SIG-M5 treated with dmso at 0.1 percent for 504 hours (cell line): ENCODE measurements around the gene ALDH1A1.
"Not testable (repeated sequence)": the region's sequence is repeated elsewhere in the genome, so short reads cannot be mapped to it uniquely, and the experiment has no call there.

Source experiments
- DNase-seq: peaks from one replicate; lab custom pipeline; 2025; ENCODE audit not compliant: unreplicated experiment; lab: John Stamatoyannopoulos, UW

The ALDH1A1 gene

DNA sequence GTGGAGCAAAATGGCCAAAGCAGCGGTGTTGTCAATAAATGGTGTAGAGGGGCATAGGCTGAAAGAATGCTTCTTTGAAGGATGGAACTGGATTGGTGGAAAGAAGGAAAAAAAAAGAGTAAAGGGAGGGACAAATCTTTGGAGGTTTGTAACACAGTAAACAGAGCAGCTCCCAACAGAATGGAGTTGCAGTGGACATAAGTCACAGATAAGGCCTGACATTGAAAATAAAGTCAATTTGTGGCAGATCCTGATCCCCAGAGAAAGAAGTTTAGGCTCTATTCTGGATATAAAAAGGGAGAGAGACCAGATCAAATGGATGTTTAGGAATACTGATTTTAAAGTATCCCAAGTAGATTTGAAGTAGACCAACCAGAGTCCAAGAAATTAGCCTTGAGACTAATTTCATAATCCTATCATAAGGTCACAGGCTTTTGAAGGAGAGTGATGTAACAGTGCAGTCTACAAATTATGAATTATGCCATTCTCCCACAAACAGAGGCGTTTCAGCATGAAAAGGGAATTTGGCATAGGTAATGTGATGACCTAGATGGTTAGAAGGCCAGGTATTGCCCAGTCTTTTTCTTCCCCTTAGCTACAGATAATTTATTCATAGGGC, 8.9 kb downstream of the ALDH1A1 start:
- DNase-seq: no peak

DNA sequence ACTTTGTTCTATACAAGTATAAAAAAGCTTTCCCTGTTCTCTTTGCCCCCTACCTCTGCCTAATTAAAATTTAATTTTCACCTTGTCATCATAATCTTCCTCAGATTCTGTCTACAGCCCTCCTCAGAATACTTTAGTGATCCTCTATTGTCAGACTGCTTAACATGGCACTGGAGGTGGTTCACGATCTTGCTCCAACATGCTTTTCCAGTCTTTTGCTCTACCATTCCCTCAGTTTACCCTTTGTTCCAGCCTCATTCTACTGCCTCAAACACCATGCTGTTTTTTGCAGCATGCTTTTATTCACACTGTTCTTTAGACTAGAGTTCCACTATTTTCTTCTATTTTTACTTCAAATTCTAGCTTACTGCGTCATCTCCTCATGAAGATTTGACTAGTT, 10.4 kb downstream of the ALDH1A1 start:
- no peak for DNase-seq

DNA sequence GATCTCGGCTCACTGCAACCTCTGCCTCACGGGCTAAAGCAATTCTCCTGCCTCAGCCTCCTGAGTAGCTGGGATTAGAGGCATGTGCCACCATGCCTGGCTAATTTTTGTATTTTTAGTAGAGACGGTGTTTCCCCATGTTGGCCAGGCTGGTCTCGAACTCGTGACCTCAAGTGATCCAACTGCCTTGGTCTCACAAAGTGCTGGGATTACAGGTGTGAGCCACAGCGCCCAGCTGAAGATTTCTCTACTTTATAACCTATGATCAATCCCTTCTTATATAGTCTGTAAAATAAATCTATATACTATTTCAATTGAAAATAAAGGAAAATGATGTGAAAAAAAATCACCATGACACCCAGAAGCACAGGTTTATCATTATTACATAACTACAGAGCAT, 13.3 kb downstream of the ALDH1A1 start:
- not testable (repeated sequence) for DNase-seq

DNA sequence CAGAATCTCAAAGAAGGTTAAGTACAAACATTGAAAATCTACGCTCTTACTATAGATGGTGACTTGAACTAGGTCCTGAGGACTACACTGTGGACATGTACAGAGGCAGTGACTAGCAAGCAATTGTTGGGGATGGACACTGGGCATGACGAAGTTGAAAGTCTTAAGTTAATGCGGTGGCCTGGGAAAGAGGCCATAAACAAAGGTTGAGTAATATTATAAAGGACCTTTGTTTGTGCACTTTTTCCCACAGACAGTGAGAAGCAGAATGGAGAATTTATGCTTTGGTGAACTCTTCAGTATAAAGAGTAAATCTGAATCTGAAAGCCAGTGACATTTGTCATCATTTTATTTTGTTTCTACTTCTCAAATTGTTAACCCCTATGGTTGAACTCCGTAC, 15.3 kb downstream of the ALDH1A1 start:
- no peak for DNase-seq

DNA sequence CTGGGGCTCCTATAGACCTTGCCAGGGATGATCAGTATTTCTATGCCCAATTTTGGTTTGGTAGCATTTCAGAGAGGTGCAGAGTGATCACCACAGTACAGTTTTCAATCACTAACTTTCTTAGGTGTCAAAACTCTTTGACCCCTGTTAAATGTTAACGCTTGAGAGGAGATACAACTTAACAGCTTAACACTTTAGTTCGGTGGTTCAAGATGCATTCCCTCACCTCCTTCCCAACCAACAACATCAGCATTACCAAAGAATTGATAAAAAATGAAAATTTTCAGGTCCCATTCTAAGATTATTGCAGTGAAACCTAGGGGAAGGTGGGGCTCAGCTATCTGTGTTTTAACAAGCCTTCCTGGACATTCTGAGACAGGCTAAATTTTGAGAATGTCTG, 16.2 kb downstream of the ALDH1A1 start:
- no peak for DNase-seq

DNA sequence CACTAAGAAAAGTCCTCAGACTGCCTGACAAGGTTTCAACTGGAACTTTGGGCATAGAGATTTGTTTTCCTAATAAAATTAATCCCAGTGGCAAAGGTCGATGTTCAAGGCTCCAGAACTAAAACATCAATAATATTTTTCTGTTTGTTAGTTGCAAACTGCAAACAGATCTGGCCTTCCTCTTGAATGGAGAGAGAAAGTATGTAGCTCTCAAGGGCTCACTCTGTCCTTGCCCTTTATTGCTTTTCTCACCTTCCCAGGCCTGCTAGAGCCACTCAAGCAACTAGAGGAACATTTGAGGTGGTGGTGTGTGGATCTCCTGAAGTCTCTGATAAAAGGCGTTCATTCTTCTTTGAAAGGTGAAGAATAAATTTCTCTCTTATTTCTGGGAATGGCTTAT, 16.6 kb downstream of the ALDH1A1 start:
- DNase-seq: no peak

DNA sequence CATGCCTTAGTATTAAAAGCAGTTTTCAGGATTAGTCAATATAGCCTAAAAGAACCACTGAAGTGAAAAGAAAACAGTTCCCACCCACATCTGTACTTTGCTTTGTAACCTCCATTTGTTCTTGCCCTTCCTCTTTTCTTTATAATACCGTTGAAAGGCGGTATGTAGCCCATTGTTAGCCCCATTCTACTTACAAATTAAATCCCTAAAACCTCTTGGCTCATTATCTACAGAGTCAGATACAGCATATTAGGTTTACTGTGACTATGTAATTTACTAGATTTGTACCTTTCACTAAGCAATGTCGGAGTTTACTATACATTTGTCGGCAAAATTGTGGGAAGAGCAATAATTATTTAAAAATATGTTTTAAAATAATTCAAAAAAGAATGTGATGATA, 17.3 kb downstream of the ALDH1A1 start:
- DNase-seq: no peak

DNA sequence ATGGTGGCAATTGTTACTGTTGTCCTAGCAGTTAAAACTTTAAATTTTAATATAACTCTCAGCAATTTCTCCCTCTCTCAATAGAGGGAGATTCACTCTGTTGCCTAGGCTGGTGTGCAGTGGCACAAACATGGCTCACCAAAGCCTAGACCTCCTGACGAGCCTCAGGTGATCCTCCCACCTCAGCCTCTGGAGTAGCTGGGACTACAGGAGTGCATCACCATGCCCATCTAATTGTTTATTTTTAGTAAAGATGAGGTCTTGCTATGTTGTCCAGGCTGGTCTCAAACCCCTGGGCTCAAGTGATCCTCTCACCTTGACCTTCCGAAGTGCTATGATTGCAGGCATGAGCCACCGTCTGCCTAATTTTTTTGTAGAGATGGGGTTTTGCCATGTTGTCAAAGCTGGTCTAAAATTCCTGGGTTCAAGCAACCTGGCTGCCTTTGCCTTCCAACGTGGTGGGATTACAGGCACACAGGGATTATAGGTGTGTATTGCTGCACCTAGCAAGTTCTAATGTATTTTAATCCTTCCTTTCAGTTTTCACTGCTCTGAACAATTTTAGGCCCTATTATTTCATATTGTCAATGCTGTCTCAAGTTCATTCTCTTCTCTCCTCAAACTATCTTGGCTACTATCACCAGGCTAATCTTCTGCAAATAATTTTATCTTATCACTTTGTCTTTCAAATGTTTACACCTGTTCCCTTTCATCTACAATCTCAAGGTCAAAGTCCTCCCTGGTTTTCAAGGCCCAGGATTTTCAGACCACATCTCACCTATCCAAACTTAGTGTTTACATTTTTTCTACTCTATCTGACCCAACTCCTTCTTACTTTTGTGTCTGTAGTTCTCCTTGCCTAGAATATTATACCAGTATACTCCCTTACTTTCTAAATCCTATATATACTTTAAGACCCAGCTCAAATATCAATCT, 18.9 kb downstream of the ALDH1A1 start:
- DNase-seq: no peak

DNA sequence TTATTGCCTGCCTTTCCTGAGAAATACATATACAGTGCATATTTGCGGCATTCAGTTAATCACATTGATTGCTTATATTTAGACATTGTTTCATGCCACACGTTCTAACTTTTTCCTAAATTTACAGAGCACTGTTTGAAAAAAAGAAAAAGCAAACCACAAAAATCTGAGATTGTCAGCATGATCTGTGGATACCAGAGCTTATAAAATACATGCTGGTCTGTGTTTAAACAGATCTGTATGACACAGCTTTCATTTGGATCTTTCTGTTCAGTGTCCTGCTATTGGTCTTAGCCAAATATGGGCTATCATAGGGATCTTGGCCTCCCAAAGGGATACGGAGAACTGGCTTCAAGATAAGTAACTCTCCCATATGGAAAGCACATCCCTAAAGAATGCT, 20.2 kb downstream of the ALDH1A1 start:
- DNase-seq: no peak

DNA sequence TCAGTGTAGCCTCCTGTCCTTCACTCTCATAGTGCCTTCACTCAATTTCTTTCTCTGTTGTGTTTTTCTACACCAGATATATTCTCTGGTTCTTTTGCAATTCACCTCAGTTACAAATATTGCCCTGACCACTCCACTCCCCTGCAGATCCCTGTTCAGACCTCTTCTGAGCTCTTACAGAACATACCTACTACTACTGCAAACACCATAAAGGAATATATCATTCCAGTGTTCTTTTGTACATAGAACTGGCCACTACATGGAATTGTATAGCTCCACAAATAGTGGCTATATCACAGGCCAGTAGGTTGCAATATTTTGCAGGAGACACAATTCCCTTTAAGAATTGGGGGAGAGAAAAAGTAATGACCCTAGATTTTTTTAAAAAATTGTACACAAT, 21.0 kb downstream of the ALDH1A1 start:
- DNase-seq: no peak

DNA sequence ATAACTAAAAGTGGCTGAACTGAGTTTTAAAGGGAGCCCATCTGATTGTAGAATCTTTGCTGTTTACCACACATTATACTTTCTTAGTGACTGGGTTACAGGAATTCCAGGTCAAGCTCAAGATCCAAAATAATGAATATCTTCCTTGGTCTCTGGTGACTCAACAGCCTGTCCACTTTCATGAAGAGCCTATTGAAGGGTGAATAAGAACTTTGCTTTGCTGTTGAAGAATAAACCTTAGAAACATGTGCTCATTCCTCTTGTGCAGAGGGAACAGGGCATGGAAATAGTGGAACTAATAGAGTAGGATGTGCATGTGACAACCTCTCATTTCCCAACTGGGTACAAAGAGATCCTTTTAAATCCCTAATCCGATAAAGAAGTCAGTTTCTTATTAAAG, 21.4 kb downstream of the ALDH1A1 start:
- DNase-seq: no peak

DNA sequence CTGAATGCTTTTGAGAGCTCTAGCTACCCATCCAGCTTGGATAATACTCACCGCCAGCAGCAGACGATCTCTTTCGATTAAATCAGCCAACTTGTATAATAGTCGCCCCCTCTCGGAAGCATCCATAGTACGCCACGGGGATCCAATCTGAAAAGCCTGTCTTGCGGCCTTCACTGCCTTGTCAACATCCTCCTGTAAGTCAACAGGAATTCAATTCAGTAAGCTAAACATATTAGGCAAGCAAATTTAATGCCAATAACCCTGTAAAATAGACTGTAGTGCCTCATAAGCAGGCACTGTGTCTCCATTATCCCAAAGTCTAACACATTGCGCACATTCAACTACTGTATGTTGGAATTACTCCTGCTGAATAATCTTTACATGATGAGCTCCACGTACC, 22.0 kb downstream of the ALDH1A1 start:
- DNase-seq: no peak

DNA sequence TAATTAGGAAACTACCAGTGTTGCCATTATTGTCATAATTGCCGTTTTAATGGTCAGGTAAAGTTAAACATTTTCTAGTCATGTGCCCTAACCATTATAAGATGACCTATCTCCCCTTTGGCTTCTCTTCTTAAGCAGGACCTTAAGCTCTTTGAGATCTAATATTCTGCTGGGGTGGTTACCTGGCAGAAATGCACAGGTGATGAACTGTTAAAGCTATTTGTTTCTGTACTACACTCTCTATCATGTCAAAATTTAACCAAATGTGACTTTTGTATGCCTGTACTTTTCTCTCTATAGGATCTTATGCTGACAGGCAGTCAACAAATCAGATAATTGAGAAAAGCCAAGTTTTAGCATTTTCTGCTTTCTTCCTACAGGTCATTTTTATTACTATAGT, 23.3 kb downstream of the ALDH1A1 start:
- no peak for DNase-seq

DNA sequence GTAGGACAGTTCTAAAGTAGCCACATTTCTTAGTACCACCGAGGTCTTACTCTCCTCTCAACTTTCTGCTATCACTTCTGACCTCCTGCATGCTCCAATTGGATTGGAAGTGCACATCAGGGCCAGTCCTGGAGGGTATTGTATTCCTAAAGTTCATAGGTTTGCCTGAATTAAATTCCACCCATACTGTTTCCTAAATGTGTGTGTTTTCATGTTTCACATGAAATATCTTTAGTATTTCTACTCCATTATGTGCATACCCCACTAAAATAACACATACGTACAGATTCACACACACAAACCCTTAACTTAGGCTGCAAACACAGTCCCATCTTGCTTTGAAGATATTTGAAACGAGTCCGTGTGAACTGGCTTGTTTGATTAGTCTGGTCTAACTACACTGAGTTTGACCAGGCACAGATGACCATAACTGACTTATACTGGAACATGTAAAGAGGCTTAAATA, 24.8 kb downstream of the ALDH1A1 start:
- no peak for DNase-seq

DNA sequence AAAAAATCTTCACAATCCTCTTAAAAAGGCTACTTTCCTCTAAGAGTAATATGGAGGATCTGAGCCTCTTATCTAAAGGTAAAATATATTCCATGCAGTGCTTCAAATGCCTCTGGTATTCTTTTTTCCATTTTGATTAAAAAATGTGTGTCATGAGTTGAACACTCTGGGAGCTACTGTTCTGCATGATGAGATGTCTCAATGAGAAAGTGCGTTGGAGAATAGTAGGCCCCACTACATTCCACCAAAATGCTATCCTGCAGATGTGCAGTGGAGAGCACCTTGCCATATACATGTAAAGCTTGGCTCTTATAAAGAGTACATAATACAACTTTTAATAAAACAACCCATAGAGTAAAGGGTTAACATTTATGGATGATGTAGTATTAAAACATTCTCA, 26.3 kb downstream of the ALDH1A1 start:
- DNase-seq: no peak

DNA sequence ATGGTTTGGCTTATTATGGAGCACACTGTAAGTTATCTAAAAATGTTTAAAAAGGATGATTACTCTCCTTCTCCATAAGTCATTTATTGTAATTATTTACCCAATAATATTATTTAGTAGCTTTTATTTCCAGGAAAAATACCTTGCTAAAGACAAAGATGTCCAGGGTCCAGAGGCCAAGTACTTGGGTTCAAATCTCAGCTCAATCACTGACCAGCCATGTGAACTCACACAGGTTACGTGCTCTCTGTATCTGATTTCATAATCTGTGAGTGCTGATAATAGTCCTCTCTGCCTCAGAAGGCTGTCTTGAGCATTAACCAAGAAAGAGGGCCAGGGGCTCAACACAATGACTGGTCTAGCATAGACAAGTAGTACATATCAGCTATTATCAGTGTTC, 27.0 kb downstream of the ALDH1A1 start:
- DNase-seq: no peak

DNA sequence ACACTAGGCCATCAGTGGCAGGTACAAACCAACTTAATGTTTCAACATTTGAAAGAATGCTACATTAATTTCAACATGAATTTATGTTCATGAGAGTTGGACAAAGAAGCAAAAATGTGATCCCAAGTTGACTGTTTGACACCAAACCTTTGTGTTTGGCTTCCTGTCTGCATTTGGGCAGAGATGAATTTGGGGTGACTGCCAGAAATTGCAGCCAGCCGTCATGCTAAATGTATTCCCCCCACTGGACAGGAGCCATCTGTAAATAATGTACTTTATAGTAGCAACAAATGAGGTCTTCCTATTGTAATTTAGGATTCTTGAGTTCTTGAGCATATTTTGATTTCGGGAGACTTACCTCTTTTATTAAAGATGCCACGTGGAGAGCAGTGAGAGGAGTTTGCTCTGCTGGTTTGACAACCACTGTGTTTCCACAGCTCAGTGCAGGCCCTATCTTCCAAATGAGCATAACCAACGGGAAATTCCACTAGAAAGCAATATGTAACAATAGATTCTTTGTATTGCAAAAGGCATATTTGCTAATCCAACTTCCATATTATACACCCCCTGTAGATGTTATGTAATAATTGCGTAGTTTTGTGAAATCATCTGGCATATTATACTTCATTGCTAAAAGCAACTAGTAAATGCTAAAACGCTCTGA, 27.6 kb downstream of the ALDH1A1 start:
- peak; percentile 84 for DNase-seq

DNA sequence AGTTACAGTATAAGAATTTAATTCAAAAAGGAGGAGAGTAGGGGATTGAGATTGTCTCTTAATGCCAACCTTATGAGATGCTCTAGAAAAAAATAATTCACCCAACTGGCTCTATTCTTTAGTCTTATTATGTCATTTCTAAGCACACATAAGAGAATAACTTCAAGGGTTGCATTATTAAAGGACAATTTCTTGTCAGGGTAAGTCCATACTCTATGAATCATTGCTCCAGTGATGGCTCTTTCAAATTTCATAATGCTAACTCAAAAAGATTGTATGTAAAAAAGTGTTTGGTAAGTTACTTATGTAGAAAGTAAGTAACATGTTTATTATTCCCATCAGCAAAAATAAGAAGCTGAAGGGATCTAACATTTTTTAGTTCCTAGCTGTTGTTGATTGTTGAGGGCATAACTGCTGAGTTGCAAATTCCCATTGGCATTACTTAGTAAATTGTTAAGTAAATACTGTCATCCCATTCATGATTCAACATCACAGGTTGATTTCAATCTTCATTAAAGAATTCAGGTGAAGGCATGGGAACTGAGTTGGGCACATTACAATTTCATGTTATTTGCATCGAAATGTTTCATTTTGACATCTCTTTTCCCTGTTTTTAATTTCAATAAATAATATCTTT, 28.6 kb downstream of the ALDH1A1 start:
- no peak for DNase-seq

DNA sequence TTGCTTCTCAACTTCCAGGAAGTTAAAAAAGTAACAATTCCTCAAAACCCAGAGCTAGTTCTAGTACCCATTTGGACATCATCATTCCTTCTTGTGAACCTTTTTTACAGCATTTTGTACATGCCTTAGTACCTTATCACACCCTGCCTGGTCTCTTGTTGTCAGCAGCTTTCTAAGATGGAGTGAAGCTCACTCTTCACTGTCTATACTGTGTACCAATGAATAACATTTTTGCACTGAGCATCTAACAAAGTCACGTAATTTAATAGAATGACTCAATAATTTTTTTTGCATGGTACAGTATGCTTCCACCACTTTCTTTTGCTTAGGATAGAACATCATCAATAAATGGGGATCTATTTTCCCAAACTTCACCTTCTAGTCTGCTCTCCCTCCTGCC, 29.8 kb downstream of the ALDH1A1 start:
- no peak for DNase-seq

DNA sequence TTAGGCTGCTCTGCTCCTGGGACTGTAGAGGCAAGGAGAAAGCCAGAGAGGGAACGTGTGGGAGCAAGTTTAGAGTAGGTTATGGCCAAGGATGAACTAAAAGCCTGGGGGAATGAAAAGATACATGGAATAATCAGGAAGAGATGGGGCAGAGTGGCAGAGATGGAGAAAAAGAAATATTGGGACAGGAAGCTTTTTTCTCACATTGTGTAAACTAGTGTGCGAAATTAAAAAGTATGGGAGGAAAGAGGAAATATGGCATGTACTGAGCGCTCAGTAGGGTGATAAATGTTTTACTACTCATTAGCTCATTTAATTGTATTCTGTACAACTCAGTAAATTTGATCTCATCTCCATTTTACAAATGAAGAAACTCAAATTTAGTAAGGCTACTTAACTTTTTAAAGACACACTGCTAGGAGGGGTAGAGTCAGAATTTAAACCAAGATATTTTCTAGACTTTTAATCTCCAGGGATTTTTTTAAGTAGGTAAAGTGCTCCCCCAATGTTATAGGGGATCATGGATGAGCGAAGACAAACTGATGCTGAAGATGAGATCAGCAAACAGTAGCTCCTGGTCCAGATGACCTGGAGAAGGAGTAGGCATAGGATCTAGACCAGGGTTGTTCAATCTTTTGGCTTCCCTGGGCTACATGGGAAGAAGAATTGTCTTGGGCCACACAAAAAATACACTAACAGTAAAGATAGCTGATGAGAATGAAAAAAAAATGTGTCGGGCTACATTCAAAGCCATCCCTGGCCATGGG, 30.8 kb downstream of the ALDH1A1 start:
- DNase-seq: no peak
